Adrenal gland (tissue), 12 donors: ENCODE results near the gene FBXO8. TPM values are rescaled to one million over a fixed set of nuclear protein-coding genes. Genes with fewer than 3 reads are reported as not detected.

ENCODE experiments used
- DNase-seq, 7 donors: peaks; one replicate each; pipeline ENCODE4 v3.0.0-alpha.2; 2019 to 2020
- H3K27ac ChIP-seq, 5 donors: fragments of 200-600 bp; sonication (generic) in 4 of 5; 1 replicate in 3 of 5; 2 replicates in 2 of 5; pipeline versions ENCODE4 v1.5.1 to v1.8.0; 2016 to 2020; ENCODE audit warnings: mild to moderate bottlenecking in 1 of 5
- H3K27me3 ChIP-seq: fragments of 200-600 bp; 2 replicates; pipeline ENCODE4 v1.8.0; 2021
- H3K36me3 ChIP-seq, 2 donors: fragments of 200-600 bp; replicated peaks in 1 of 2; 1 replicate in 1 of 2; 2 replicates in 1 of 2; pipeline versions ENCODE4 v1.5.1 to v1.8.0; 2018 to 2022
- H3K4me1 ChIP-seq, 2 donors: fragments of 200-600 bp; replicated peaks in 1 of 2; 1 replicate in 1 of 2; 2 replicates in 1 of 2; pipeline versions ENCODE4 v1.5.1 to v1.8.0; 2018 to 2021
- H3K4me3 ChIP-seq, 4 donors: fragments of 200-600 bp; sonication (generic) in 3 of 4; one replicate each; pipeline ENCODE4 v1.5.1; 2016 to 2018
- H3K9me3 ChIP-seq, 3 donors: fragments of 200-600 bp; sonication (generic) in 1 of 3; replicated peaks in 1 of 3; 1 replicate in 2 of 3; 2 replicates in 1 of 3; pipeline versions ENCODE4 v1.5.1 to v1.8.0; 2016 to 2021
- POLR2A ChIP-seq, 2 donors: fragments of 450-650 bp; IDR thresholded peaks; one replicate each; pipeline ENCODE4 v1.6.1; 2017; ENCODE audit warnings: antibody characterized with exemption in 2 of 2, mild to moderate bottlenecking in 2 of 2, moderate library complexity in 1 of 2
- WGBS, 4 donors: extraction: QIAGEN DNeasy Blood & Tissue Kit in 2 of 4; methylation state at CpG; one replicate each; pipeline versions ENCODE4 v1.1.5 to v1.1.7; 2013 to 2017; 5-methylcytosine and 5-hydroxymethylcytosine counted together
- intact Hi-C, 2 donors: fragments of 100-400 bp; cut with DNase I; formaldehyde crosslinking; loops; one replicate each; pipeline versions ENCODE4 v1.14.1 to v1.15.0; 2022 to 2023
- polyA plus RNA-seq, 3 donors: library from polyadenylated mRNA; stranded (reverse); fragments of 200-250 nt in 2 of 3; fragments of 350-450 nt in 1 of 3; fragmentation: Illumina TruSeq in 1 of 3; extraction: RNeasy Lipid Tissue Mini Kit (QIAGEN cat#74804) in 1 of 3; gene quantifications; one replicate each; pipeline ENCODE4 v1.2.3, GENCODE V29; 2013 to 2014
- total RNA-seq, 9 donors: library from RNA; depleted of rRNA in 4 of 9; stranded (reverse); fragments of >200 nt in 4 of 9; fragments of 120-200 nt in 1 of 9; fragmentation: NEBNext Ultra II Directional in 1 of 9; extraction: Animal tissue kit (Norgen Biotek cat#: 25700) in 1 of 9; gene quantifications; one replicate each; pipeline versions ENCODE4 v1.1.0 to v1.2.4, GENCODE V29; 2013 to 2023
- TF ChIP-seq, protein P1 (sequence below), 6 experiments: fragments of 450-650 bp in 4 of 6; fragments of 200-600 bp in 2 of 6; sonication (generic) in 1 of 6; IDR thresholded peaks; 1 replicate in 5 of 6; 2 replicates in 1 of 6; pipeline versions ENCODE4 v1.5.1 to v1.8.0; 2016 to 2021; ENCODE audit warnings: antibody characterized with exemption in 6 of 6, mild to moderate bottlenecking in 2 of 6, moderate library complexity in 1 of 6
- donor health status: healthy with polysubstance abuse.
- donor health status: Bipolar disorder and iron deficiency.
- donor health status: DM: yes; HTN: yes; CAD: no.
- donor health status: DM: no; HTN: no; CAD: no.
- donor health status: DM: no; HTN: no; CAD: no.
- donor health status: DM: yes; HTN: yes; CAD: no.

Gene FBXO8
- total and polyA plus RNA-seq, 12 donors, result 17.9 to 60.9 (median 37.5) TPM

DNA sequence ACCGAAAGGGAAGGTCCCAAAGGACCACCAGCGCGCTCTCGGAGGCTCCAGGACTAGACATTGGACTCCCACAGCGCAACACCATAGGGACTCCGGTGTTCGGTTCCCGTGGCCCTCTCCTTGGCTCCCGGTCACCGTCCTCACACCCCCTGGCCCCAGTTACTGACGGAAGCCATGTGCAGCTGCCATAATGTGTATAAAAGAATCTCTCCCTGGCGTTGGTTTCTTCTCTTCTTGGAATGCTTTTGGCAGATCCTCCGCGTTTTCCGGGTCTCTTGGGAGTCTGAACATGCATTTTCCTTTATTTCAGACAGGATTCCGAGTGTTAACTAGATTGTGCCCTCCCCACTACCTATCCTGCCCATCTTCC, 69.8 kb downstream of the FBXO8 start:
- 7 to 36% (median 16%) methylated on average over 16 of the region's 16 CpGs for WGBS, 4 donors
- intact Hi-C loops, result no loop called here
- H3K36me3 ChIP-seq, result no peaks in the 10 kb centered on the region
- H3K9me3 ChIP-seq, result peaks cover 0 to 6% (median 0%) of the 10 kb centered on the region in 3 donors
- no peak for DNase-seq
- no peak overlapping the region for H3K27ac ChIP-seq
- H3K4me3 ChIP-seq, result no peak overlapping the region
- H3K4me1 ChIP-seq, result peaks cover 9 to 25% of the 10 kb centered on the region in 2 donors
- TF ChIP-seq POLR2A (IDR thresholded peaks at IDR 0.05), result no peak
- TF ChIP-seq, protein P1, sequence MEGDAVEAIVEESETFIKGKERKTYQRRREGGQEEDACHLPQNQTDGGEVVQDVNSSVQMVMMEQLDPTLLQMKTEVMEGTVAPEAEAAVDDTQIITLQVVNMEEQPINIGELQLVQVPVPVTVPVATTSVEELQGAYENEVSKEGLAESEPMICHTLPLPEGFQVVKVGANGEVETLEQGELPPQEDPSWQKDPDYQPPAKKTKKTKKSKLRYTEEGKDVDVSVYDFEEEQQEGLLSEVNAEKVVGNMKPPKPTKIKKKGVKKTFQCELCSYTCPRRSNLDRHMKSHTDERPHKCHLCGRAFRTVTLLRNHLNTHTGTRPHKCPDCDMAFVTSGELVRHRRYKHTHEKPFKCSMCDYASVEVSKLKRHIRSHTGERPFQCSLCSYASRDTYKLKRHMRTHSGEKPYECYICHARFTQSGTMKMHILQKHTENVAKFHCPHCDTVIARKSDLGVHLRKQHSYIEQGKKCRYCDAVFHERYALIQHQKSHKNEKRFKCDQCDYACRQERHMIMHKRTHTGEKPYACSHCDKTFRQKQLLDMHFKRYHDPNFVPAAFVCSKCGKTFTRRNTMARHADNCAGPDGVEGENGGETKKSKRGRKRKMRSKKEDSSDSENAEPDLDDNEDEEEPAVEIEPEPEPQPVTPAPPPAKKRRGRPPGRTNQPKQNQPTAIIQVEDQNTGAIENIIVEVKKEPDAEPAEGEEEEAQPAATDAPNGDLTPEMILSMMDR (IDR thresholded peaks at IDR 0.05), result no peak
- peaks cover 49% of the 10 kb centered on the region for H3K27me3 ChIP-seq

DNA sequence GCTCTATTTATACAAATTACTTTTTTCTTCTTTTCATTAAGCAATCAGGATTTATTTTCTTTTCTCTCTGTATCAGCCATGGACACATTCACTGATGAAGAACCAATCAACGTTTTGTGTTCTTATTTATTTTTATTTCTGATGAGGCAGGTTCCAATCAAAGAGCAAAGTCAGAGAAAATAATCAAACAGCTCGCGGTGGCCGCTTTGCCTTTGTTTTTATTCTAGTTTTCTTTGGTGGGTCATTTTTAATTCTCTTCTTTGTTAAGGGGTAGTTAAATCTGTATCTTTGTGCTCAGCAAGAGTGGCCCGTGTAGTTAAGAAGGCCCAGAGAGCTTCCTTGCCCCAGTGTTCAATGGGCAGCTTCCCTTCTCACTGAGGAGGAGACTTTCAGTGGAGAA, 71.4 kb downstream of the FBXO8 start:
- DNase-seq, result no peak
- H3K4me3 ChIP-seq, result no peak overlapping the region
- H3K9me3 ChIP-seq, result peaks cover 0 to 6% (median 0%) of the 10 kb centered on the region in 3 donors
- TF ChIP-seq POLR2A (IDR thresholded peaks at IDR 0.05), result no peak
- TF ChIP-seq, protein P1 (IDR thresholded peaks at IDR 0.05), result no peak
- peaks cover under 1 to 12% of the 10 kb centered on the region in 2 donors for H3K4me1 ChIP-seq
- no peak overlapping the region for H3K27ac ChIP-seq
- intact Hi-C loops, result no loop called here
- H3K27me3 ChIP-seq, result peaks cover 49% of the 10 kb centered on the region
- no peaks in the 10 kb centered on the region for H3K36me3 ChIP-seq
- 13 to 43% (median 27%) methylated on average over 5 of the region's 5 CpGs for WGBS, 4 donors

DNA sequence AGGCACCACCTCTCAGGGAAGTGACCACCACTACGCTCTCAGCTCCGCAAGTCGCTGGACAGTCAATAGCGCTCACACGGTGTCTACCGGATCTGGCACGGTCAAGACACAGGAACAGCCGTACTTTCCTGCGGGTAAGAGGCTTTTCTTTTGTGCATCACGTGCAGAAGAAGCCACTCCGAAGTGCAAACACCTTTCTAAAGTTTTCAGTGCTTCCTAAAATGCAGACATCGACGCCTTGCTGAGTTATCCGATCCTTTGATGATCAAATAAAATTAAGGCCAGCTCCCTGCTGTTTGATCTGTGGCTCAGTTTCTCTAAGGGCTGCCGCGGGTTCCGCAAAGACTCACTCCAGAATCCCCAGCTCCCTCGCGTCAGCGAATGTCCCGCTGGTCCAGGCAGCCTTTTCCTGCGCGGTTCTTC, 71.8 kb downstream of the FBXO8 start:
- no peak for TF ChIP-seq POLR2A (IDR thresholded peaks at IDR 0.05)
- TF ChIP-seq, protein P1 (IDR thresholded peaks at IDR 0.05), result no peak
- DNase-seq, result no peak
- H3K27ac ChIP-seq, result no peak overlapping the region
- peaks cover 0 to 7% of the 10 kb centered on the region in 2 donors for H3K4me1 ChIP-seq
- peaks cover 0 to 6% (median 0%) of the 10 kb centered on the region in 3 donors for H3K9me3 ChIP-seq
- H3K36me3 ChIP-seq, result no peaks in the 10 kb centered on the region
- H3K4me3 ChIP-seq, result no peak overlapping the region
- H3K27me3 ChIP-seq, result peaks cover 48% of the 10 kb centered on the region
- intact Hi-C loops, result no loop called here
- 13 to 15% (median 15%) methylated on average over 14 to 23 of the region's 23 CpGs for whole genome bisulfite sequencing, 4 donors

DNA sequence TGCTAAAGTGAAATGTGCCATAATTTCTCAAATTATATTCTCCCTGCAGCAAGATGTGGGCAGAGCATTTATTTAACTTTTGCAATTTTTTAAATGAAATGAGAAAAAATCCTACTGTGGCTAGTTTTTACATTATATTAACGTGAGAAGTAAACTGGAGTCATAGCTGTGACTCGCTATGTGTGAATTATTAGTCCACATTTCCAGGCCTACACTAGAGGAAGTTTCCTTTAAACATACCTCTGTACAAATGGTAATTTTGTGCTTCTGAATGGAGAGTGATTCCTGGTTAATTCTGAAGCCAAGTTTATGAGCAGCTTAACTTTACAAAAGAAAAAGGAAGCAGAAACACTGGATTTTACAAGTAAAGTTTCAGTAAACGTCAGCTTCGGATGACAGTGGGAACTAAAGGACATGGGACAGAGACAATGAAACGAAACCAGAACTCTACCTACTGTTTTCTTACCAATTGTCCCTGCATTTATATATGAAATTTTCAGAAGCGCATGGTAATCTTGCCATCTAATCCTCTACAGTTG, 72.4 kb downstream of the FBXO8 start:
- no peaks in the 10 kb centered on the region for H3K36me3 ChIP-seq
- H3K4me3 ChIP-seq, result no peak overlapping the region
- 57 to 74% (median 64%) methylated on average over 6 of the region's 6 CpGs for WGBS, 4 donors
- TF ChIP-seq, protein P1 (IDR thresholded peaks at IDR 0.05), result no peak
- no peak for TF ChIP-seq POLR2A (IDR thresholded peaks at IDR 0.05)
- intact Hi-C loops, result no loop called here
- peaks cover 0 to 5% of the 10 kb centered on the region in 2 donors for H3K4me1 ChIP-seq
- no peak overlapping the region for H3K27ac ChIP-seq
- no peak for DNase-seq
- H3K9me3 ChIP-seq, result peaks cover 0 to 6% (median 0%) of the 10 kb centered on the region in 3 donors
- peaks cover 46% of the 10 kb centered on the region for H3K27me3 ChIP-seq
